HG02852 (cell line): Measurements from ENCODE around the gene FAM111B.
"Not testable (repeated sequence)": the region's sequence is repeated elsewhere in the genome, so short reads cannot be mapped to it uniquely, and the experiment has no call there.

ENCODE experiments used
- ATAC-seq: cut with Tn5 transposase; IDR thresholded peaks from one replicate; pipeline ENCODE4 v1.9.1; 2021; ENCODE audit warnings: mild to moderate bottlenecking, moderate library complexity; ENCODE audit not compliant: unreplicated experiment

The FAM111B gene

GRCh38 chr11:59097113-59097708 is 9.8 kb upstream of the FAM111B start:
- ATAC-seq: no peak

- ATAC-seq: peak; percentile 27
Measured at GRCh38 chr11:59097938-59098337, 9.1 kb upstream of the FAM111B start.

- peak; percentile 64 for ATAC-seq
Measured at GRCh38 chr11:59102259-59102765, 4.7 kb upstream of the FAM111B start.

DNA sequence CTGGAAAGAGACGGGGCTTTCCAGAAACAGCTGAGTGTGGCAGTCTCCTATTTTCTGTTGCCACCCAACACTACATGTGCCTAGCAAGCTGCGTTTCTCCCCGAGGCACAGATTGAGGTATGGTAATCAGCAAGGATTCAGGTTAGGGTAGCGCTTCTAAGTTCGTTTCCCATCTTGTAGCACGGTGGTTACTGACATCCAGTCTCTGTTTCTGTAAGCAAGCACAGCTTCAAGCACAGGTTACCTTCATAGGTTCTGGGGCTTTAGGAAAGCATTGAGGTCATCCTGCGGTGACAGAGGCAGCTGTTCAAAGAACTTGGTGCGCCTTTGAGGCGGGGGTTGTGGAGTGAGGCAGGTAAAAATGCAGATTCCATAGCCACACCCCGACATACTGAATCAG is 684 bp downstream of the FAM111B start:
- peak; percentile 33 for ATAC-seq

DNA sequence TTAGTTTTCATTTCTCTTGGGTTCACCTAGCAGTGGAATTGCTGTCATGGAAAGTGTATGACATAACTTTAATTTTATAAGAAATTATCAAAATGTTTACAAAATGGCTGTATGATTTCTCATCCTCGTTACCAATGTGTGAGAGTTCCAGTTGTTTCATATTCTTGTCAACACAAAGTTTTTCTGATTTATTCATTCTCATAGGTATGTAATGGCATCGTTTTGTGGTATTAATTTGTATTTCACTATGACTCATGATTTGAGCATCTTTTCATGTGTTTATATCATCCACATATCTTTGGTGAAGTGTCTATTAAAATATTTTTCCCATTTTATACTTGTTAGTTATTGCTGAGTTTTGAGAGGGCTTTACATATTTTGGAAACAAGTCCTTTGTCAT is 5.5 kb downstream of the FAM111B start:
- ATAC-seq: no peak

- no peak for ATAC-seq
Measured at GRCh38 chr11:59114344-59114743, 7.3 kb downstream of the FAM111B start.

DNA sequence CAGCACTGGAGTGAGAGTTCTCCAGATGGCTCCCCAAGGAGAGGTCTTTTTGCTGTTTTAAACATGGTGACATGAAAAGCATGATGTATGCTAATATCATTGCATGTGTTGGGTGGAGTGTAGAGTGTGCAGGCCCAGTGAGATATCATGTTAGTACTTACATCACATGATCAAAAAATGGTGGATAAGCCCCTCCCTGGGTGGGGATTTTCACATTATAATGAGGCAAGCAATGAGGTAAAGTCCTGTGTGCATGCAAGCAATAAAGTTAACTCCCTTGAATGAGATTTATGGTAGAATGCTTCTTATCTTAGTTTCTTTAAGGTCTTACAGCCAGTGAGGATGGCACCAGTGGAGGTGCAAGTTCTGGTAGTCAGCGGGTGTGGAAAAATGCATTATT is 8.5 kb downstream of the FAM111B start:
- ATAC-seq: no peak

DNA sequence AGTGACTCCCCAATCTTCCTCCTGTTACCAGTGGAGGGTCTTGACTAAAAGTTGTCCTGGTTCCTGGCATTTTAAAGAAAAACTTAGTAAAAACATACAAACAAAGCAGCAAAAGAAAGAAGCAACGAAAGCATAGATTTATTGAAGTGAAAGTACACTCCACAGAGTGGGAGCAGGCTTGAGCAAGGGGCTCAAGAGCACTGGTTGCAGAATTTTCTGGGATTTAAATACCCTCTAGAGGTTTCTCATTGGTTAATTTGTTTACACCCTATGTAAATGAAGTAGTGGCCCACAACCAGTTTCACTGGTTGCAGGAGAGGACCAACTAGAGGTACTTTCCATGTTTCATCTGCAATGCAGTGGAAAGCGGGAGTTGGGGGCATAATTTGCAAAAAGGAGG is 10.7 kb downstream of the FAM111B start:
- no peak for ATAC-seq

DNA sequence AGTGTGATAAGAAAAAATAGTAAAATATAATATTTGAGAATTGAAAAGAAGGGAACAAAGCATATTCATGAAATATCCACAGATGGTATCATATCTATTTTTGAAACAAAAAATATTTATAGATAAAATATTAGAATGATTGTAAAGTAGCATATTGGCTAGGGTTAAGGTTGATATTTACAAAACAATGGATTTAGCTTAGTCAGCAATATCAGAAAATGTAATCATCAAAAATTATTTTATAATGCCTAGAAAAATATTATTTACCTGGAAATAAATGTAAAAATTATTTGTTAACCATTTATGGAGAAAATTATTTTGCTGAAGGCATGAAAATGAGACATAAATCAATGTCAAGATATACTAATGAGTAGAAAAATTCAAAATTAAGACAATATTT is 12.8 kb downstream of the FAM111B start:
- no peak for ATAC-seq

- ATAC-seq: peak; percentile 98
Measured at GRCh38 chr11:59135648-59136461, 28.8 kb downstream of the FAM111B start.

DNA sequence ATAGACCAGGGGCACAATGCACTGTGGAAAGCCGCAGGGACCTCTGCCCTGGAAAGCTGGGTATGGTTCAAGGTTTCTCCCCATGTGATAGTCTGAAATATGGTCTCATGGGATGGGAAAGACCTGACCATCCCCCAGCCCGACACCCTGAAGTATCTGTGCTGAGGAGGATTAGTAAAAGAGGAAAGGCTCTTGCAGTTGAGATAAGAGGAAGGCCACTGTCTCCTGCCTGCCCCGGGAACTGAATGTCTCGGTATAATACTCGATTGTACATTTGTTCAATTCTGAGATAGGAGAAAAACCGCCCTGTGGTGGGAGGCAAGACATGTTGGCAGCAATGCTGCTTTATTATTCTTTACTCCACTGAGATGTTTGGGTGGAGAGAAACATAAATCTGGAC is 29.5 kb downstream of the FAM111B start:
- ATAC-seq: not testable (repeated sequence)

DNA sequence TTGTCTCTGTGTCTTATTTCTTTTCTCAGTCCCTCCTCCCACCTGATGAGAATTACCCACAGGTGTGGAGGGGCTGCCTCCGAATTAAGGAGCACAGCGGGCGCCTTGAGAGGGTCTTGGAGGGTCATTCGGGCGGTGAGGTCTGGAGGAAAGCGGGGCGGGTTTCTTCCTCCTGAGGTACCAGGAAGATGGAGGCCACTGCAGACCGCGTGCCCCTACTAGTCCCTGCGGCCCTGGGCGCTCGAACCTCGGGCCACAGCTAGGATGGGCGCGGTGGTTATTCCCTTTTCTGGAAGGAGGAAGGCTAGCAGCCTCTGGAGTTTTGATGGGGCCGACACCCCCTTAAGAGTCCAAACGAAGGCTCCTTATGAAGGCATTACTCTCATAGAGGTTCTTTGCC is 30.2 kb downstream of the FAM111B start:
- ATAC-seq: no peak

DNA sequence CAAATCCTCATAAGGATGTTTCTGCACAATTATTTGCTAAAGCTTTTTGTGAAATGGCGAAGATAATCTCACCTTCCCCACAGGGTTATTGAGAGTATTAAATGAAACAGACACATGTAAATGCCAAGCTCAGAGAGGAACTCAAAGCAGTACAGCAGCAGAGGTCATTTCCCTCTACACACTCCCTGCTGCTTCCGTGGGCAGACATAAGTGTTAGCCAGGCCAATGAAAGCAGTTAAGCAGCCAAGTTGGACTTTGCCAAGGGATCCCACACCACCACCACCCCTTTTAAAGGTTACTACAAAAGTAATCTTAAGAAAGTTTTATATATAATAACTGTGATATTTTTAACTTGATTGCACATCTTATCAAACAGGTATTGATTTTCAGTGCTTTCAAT is 31.6 kb downstream of the FAM111B start:
- ATAC-seq: no peak

DNA sequence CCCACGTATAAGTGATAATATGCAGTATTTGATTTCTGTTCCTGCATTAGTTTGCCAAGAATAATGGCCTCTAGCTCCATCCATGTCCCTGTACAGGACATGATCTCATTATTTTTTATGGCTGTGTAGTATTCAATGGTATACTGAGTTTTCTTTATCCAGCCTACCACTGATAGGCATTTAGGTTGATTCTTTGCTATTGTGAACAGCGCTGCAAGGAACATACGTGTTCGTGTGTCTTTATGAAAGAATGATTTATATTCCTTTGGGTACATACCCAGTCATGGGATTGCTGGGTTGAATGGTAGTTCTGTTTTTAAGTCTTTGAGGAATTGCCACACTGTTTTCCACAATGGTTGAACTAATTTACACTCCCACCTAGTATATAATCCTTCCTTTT is 34.2 kb downstream of the FAM111B start:
- ATAC-seq: no peak

GRCh38 chr11:59141673-59142460 is 34.8 kb downstream of the FAM111B start:
- ATAC-seq: no peak

DNA sequence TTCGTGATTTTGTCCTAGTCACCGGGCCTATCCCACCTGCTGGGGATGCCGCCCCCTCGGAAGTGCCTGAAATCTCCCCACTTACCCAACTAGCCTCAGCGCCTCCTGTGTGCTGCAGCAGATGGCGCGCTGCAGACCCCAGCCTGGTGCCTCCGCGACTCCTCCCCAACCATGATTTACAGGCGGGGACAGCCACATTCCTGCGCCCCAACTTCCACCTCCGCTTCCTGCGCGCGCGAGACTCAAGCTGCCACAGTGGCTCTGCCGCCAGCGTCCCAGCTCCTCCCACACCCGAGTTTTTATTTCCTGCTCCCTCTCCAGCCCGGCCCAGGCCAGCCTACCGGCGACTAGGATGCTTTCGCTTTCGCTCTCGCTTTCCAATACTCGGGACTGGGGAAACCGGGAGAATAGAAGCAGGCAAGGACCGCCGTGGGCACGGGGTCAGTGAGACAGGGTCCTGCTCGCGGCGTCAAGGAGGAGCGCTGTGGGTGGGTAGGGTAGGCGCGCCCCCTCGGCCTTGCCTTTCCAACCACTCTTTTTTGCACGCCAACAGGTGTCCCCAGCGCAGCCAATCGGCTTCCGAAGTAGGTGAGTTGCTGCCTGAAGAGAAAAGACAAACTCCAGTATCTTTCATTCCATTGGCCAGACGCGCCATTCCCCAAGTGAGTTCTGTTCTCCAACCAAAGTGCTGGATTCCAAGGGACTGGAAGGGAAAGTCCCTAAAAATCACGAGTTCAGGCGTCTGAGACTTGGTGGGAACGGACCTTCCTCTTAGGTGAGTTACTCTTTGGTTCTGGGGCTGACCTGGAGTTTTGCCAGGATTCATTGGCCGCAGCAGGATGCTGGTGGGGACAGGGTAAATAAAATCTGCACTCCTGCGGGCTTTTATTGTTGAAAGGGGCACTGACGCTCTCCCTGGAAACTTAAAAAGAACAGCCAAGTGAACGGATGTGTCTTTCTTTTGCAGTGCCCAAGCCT is 35.8 kb downstream of the FAM111B start, which contains the start of gene FAM111A:
TSS of gene FAM111A (plus strand) at position 327 of the 978 bp plus-strand sequence. CDS start 6,017 bp downstream, outside the sequence.
- ATAC-seq: peak; percentile 79

GRCh38 chr11:59144096-59144495 is 37.1 kb downstream of the FAM111B start:
- no peak for ATAC-seq

DNA sequence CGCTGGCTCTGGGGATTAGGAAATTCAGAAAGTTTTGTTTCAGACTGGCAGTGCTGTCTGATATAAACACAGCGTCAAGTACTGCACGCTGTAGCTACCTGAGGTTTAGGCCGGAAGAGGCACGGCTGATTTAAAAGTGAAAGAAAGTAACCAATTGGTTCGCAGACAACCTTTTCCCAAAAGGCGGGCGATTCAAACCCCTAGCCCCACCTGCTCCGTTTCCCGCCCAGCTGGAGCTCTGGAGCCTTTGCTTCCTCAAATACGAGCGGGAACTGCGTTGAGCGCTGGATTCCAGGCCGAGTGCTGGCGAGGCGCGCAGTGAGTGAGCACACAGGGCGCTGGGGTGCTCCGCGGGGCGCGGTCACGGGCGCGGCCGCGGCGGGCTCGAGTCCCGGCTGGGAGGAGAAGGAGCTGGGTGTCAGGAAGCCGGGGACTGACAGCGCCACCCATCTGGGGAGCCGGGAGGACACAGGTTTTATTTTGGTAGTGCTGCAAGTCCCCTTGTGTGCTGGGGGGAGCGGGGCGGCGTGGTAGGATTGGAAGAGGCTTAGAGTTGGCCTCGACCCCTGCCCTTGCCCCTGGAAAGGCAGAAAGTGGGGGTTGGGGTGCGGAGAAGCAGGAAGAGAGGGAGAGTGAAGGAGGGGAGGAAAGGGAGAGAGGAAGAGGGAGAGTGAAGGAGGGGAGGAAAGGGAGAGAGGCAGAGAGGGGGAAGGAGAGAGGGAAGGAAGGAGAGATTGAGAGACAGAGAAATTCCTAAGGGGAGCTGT is 37.7 kb downstream of the FAM111B start:
- peak; percentile 57 for ATAC-seq

- no peak for ATAC-seq
Measured at GRCh38 chr11:59145534-59145933, 38.5 kb downstream of the FAM111B start.
